ENCODE data around the gene LYPD5.

LYPD5 gene, protein sequence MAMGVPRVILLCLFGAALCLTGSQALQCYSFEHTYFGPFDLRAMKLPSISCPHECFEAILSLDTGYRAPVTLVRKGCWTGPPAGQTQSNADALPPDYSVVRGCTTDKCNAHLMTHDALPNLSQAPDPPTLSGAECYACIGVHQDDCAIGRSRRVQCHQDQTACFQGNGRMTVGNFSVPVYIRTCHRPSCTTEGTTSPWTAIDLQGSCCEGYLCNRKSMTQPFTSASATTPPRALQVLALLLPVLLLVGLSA

GRCh38 chr19:43802216-43802951 lies at the start of gene LYPD5:
LYPD5 (minus strand) TSS chr19:43802447; CDS start chr19:43802380, 67 bp downstream.
- TF ChIP-seq, protein P1, sequence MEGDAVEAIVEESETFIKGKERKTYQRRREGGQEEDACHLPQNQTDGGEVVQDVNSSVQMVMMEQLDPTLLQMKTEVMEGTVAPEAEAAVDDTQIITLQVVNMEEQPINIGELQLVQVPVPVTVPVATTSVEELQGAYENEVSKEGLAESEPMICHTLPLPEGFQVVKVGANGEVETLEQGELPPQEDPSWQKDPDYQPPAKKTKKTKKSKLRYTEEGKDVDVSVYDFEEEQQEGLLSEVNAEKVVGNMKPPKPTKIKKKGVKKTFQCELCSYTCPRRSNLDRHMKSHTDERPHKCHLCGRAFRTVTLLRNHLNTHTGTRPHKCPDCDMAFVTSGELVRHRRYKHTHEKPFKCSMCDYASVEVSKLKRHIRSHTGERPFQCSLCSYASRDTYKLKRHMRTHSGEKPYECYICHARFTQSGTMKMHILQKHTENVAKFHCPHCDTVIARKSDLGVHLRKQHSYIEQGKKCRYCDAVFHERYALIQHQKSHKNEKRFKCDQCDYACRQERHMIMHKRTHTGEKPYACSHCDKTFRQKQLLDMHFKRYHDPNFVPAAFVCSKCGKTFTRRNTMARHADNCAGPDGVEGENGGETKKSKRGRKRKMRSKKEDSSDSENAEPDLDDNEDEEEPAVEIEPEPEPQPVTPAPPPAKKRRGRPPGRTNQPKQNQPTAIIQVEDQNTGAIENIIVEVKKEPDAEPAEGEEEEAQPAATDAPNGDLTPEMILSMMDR (IDR thresholded peaks at IDR 0.05; ENCODE audit: low read depth, low read length, missing control alignments): no peak
- DNase-seq (ENCODE audit: extremely low read depth, low read depth): no peak
- H3K4me3 ChIP-seq (replicated peaks; ENCODE audit: low read depth, low read length): no peak within 1 kb of the TSS

DNA sequence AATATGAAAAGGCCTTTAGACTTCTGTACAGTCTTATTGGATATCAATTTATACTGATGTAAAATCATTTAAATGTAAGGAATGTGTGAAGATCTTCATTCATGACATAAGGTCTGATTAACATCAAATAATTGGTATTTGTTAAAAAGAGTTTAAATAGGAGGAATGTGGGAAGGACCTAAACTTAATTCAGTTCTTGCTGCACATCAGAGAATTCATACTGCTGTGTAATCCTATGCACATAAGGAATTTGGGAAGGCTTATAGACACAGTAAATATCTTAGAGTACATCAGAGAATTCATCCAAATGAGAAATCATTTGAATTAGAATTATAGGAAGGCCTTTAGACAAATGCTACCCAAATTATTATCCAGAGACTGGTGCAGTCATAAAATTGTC lies 46.6 kb upstream of the LYPD5 start:
- H3K4me3 ChIP-seq (replicated peaks; ENCODE audit: low read depth, low read length): no peak overlapping the region
- no peak for DNase-seq (ENCODE audit: extremely low read depth, low read depth)
- TF ChIP-seq, protein P1 (IDR thresholded peaks at IDR 0.05; ENCODE audit: low read depth, low read length, missing control alignments): no peak

DNA sequence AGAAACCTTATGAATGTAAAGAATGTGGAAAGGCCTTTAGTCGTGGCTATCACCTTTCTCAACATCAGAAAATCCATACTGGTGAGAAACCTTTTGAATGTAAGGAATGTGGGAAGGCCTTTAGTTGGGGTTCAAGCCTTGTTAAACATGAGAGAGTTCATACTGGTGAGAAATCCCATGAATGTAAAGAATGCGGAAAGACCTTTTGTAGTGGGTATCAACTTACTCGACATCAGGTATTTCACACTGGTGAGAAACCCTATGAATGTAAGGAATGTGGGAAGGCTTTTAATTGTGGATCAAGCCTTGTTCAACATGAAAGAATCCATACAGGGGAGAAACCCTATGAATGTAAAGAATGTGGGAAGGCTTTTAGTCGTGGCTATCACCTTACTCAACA lies 45.6 kb upstream of the LYPD5 start:
- no peak overlapping the region for H3K4me3 ChIP-seq (replicated peaks; ENCODE audit: low read depth, low read length)
- TF ChIP-seq, protein P1 (IDR thresholded peaks at IDR 0.05; ENCODE audit: low read depth, low read length, missing control alignments): no peak
- DNase-seq (ENCODE audit: extremely low read depth, low read depth): no peak

DNA sequence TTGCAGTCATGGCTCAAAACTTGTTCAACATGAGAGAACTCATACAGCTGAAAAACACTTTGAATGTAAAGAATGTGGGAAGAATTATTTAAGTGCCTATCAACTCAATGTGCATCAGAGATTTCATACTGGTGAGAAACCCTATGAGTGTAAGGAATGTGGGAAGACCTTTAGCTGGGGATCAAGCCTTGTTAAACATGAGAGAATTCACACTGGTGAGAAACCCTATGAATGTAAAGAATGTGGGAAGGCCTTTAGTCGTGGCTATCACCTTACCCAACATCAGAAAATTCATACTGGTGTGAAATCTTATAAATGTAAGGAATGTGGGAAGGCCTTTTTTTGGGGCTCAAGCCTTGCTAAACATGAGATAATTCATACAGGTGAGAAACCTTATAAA lies 45.0 kb upstream of the LYPD5 start:
- no peak for DNase-seq (ENCODE audit: extremely low read depth, low read depth)
- no peak overlapping the region for H3K4me3 ChIP-seq (replicated peaks; ENCODE audit: low read depth, low read length)

GRCh38 chr19:43842007-43842406 lies 39.8 kb upstream of the LYPD5 start:
- TF ChIP-seq, protein P1 (IDR thresholded peaks at IDR 0.05; ENCODE audit: low read depth, low read length, missing control alignments): no peak

More for the DNA sequence above, 45.0 kb upstream of the LYPD5 start:
- TF ChIP-seq, protein P1 (IDR thresholded peaks at IDR 0.05; ENCODE audit: low read depth, low read length, missing control alignments): no peak

DNA sequence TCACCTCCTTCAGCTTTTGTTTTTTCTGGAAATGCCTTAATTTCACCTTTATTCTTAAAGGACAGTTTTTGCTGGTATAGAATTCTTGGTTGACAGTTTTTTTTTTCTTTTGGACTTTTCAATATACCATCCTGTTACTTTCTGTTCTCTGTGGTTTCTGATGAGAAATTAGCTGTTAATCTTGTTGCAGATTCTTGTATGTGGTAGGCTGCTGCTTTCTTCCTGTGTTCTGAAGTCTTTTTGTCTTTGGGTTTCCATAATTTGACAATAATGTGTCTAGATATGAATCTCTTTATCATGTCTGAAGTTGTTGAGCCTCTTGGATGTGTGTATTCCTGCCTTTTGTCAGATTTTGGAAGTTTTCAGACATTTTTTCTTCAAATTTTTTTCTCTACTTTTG lies 36.9 kb upstream of the LYPD5 start:
- H3K4me3 ChIP-seq (replicated peaks; ENCODE audit: low read depth, low read length): no peak overlapping the region
- TF ChIP-seq, protein P1 (IDR thresholded peaks at IDR 0.05; ENCODE audit: low read depth, low read length, missing control alignments): no peak
- no peak for DNase-seq (ENCODE audit: extremely low read depth, low read depth)

More at GRCh38 chr19:43842007-43842406, 39.8 kb upstream of the LYPD5 start:
- H3K4me3 ChIP-seq (replicated peaks; ENCODE audit: low read depth, low read length): no peak overlapping the region
- no peak for DNase-seq (ENCODE audit: extremely low read depth, low read depth)

All from HFF-Myc (cell line).